HepG2 (cell line): ENCODE results near the gene CRLF1. TPM values are rescaled to one million over a fixed set of nuclear protein-coding genes. Genes with fewer than 3 reads are reported as not detected.

ENCODE experiments used
- ASH2L ChIP-seq: fragments of 300-600, 200-600 bp; sonication (generic); IDR thresholded peaks from 2 replicates; pipeline ENCODE4 v1.7.0; 2017; ENCODE audit warnings: low read depth, mild to moderate bottlenecking, moderate library complexity, mixed read lengths, low read length; ENCODE audit not compliant: insufficient read length
- GTF3A ChIP-seq: sonication (generic); formaldehyde crosslinking; conservative IDR thresholded peaks from 2 replicates; pipeline ENCODE4 v1.4.0; 2020; ENCODE audit warnings: mild to moderate bottlenecking, missing genetic modification reagents
- IKZF4 ChIP-seq: sonication (generic); formaldehyde crosslinking; IDR thresholded peaks from 2 replicates; pipeline ENCODE4 v1.5.1; 2020; ENCODE audit warnings: borderline replicate concordance, mild to moderate bottlenecking, low read depth, missing genetic modification reagents; ENCODE audit errors: not compliant biosample characterization
- ISL2 ChIP-seq: sonication (generic); formaldehyde crosslinking; IDR thresholded peaks from 2 replicates; pipeline ENCODE4 v1.5.0; 2020; ENCODE audit warnings: missing genetic modification reagents
- KLF6 ChIP-seq: IDR thresholded peaks from 2 replicates; pipeline ENCODE4 v1.8.0; 2016; ENCODE audit warnings: missing biosample characterization, missing genetic modification reagents
- MAFK ChIP-seq, 2 experiments: IDR thresholded peaks in 1 of 2; conservative IDR thresholded peaks in 1 of 2; 2 replicates each; pipeline ENCODE4 v1.6.1; 2011; ENCODE audit warnings: improper control_type of control experiment in 2 of 2, low read length in 2 of 2
- MED8 ChIP-seq: sonication (generic); formaldehyde crosslinking; IDR thresholded peaks from 2 replicates; pipeline ENCODE4 v1.8.1; 2023; ENCODE audit warnings: mild to moderate bottlenecking, missing genetic modification reagents; ENCODE audit not compliant: insufficient replicate concordance
- MIXL1 ChIP-seq: IDR thresholded peaks from 2 replicates; pipeline ENCODE4 v1.6.1; 2016
- PCBP2 ChIP-seq: fragments of 200-400 bp; formaldehyde crosslinking; optimal IDR thresholded peaks from 2 replicates; pipeline ENCODE3; 2018; ENCODE audit warnings: low read length, low read depth; ENCODE audit not compliant: poor library complexity, severe bottlenecking
- PHF5A ChIP-seq: IDR thresholded peaks from one replicate; pipeline ENCODE4 v1.6.1; 2018; ENCODE audit warnings: low read depth, missing genetic modification reagents; ENCODE audit not compliant: unreplicated experiment
- RBAK ChIP-seq: sonication (generic); formaldehyde crosslinking; IDR thresholded peaks from 2 replicates; pipeline ENCODE4 v1.5.1; 2020; ENCODE audit warnings: mild to moderate bottlenecking, missing genetic modification reagents
- RFXAP ChIP-seq: sonication (generic); formaldehyde crosslinking; IDR thresholded peaks from 2 replicates; pipeline ENCODE4 v1.4.0; 2020; ENCODE audit warnings: missing genetic modification reagents, borderline replicate concordance
- SIN3A ChIP-seq: IDR thresholded peaks from 2 replicates; pipeline ENCODE4 v1.6.1; 2011; ENCODE audit warnings: low read depth, mild to moderate bottlenecking, control low read depth, low read length, borderline replicate concordance
- SNRNP70 ChIP-seq: fragments of 200-400 bp; formaldehyde crosslinking; IDR thresholded peaks from 2 replicates; pipeline ENCODE4 v1.6.1; 2017; ENCODE audit warnings: mild to moderate bottlenecking, low read depth, low read length, moderate library complexity
- TCF12 ChIP-seq, 2 experiments: fragments of 450-650 bp in 1 of 2; sonication (generic) in 1 of 2; formaldehyde crosslinking in 1 of 2; IDR thresholded peaks; 2 replicates each; pipeline versions ENCODE4 v1.6.1 to v1.8.0; 2017 to 2022; ENCODE audit warnings: antibody characterized with exemption in 1 of 2, mild to moderate bottlenecking in 1 of 2, missing genetic modification reagents in 1 of 2, moderate library complexity in 1 of 2
- XRCC5 ChIP-seq: fragments of 200-400 bp; formaldehyde crosslinking; optimal IDR thresholded peaks from 2 replicates; pipeline ENCODE3; 2017; ENCODE audit warnings: mild to moderate bottlenecking, low read length
- ZFP36L1 ChIP-seq: sonication (generic); formaldehyde crosslinking; IDR thresholded peaks from 2 replicates; pipeline ENCODE4 v1.8.0; 2022; ENCODE audit warnings: mild to moderate bottlenecking, missing genetic modification reagents, moderate library complexity
- ZNF263 ChIP-seq: sonication (generic); formaldehyde crosslinking; IDR thresholded peaks from 2 replicates; pipeline ENCODE4 v1.4.0; 2020; ENCODE audit warnings: missing genetic modification reagents
- ZNF326 ChIP-seq: sonication (generic); formaldehyde crosslinking; IDR thresholded peaks from 2 replicates; pipeline ENCODE4 v1.4.0; 2020; ENCODE audit warnings: missing genetic modification reagents, borderline replicate concordance
- ZNF432 ChIP-seq: sonication (generic); formaldehyde crosslinking; IDR thresholded peaks from 2 replicates; pipeline ENCODE4 v1.5.0; 2020; ENCODE audit warnings: missing genetic modification reagents, mild to moderate bottlenecking, borderline replicate concordance
- ZNF644 ChIP-seq: IDR thresholded peaks from 2 replicates; pipeline ENCODE4 v1.6.1; 2016; ENCODE audit warnings: low read depth
- polyA plus RNA-seq, 8 experiments: library from polyadenylated mRNA; depleted of rRNA in 3 of 8; stranded (reverse) in 7 of 8; unstranded in 1 of 8; fragments of >200 nt; fragmentation: Illumina TruSeq in 4 of 8; extraction: Trizol in 4 of 8; gene quantifications; 2 replicates each; pipeline versions ENCODE4 v1.2.1 to v1.2.3, GENCODE V29; 2011 to 2016; ENCODE audit warnings: low read depth in 4 of 8, missing spikeins in 1 of 8, mixed read lengths in 1 of 8; ENCODE audit not compliant: insufficient read depth in 1 of 8
- total RNA-seq, 5 experiments: library from RNA; depleted of rRNA; stranded (reverse); fragments of >200 nt; fragmentation: Illumina TruSeq; extraction: Trizol; gene quantifications; 2 replicates each; pipeline ENCODE4 v1.2.3, GENCODE V29; 2016; ENCODE audit warnings: low read depth in 1 of 5
- TF ChIP-seq, protein P1 (sequence below): sonication (generic); formaldehyde crosslinking; IDR thresholded peaks from 2 replicates; pipeline ENCODE4 v1.4.0; 2020; ENCODE audit warnings: missing genetic modification reagents, mild to moderate bottlenecking, borderline replicate concordance
- TF ChIP-seq, protein P2 (sequence below): sonication (generic); formaldehyde crosslinking; conservative IDR thresholded peaks from 2 replicates; pipeline ENCODE4 v1.5.0; 2020; ENCODE audit warnings: missing genetic modification reagents
- TF ChIP-seq, protein P3 (sequence below): sonication (generic); formaldehyde crosslinking; IDR thresholded peaks from 2 replicates; pipeline ENCODE4 v1.4.0; 2020; ENCODE audit warnings: low read depth, mild to moderate bottlenecking, missing genetic modification reagents

The CRLF1 gene
- total and polyA plus RNA-seq, 2 of the 13 experiments (the other 11 are each of a cell fraction or from before 2014, with no cell fraction given): 217 to 296 TPM

DNA sequence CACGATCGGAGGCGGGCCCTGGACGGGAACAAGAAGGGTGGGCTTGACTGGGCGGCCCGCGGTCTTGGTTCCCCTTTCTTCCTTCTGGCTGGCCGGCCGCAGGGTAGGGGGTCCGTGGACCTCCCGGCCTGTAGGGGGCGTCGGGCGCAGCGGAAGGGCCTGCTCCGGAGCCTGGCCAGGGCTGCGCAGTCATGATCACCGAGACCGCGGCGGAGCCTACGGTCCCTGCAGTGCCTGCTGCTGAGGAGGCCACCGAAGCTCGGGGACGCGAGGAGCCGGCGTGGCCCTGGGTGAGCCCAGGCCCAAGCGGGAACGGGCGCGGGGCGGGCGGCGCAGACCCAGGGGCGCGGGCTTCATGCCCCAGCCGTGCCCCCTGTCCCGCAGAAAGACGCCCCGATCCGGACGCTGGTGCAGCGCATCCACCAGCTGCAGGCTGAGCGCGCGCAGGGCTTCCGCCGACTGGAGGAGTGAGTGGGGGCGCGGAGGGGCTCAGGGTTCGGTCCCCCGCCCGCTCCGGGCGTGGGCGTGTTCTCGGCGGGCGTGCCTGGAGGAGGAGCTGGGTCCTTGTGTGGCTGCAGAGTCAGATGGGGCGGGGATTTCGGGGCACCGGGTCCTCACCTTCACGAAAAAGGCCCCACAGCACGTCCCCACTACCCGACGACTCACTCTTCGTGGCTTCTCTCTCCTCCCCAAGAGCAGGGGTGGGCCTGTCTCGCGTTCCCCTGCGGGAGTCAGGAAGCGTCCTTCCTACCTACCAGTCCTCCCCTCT lies 17.8 kb downstream of the CRLF1 start, which contains the start of gene REX1BD (continued):
- TF ChIP-seq PCBP2: no peak
- TF ChIP-seq ZNF644 (CRISPR knock-in tag): no peak
- no peak for TF ChIP-seq GTF3A
- TF ChIP-seq MAFK (conservative IDR thresholded peaks at IDR 0.05 in 1 of 2, IDR thresholded peaks at IDR 0.05 in 1 of 2; ENCODE audit: low read length in 2 of 2): no peak
- TF ChIP-seq SIN3A: peak; percentile 78; the same call in 1 of the 2 replicates
- TF ChIP-seq XRCC5: peak; percentile 95
- TF ChIP-seq MED8 (CRISPR knock-in tag): peak; percentile 64
- 0 out of 2 replicates have a peak, but pooled peaks have one; percentile 87 for TF ChIP-seq ZFP36L1 (CRISPR knock-in tag)
- TF ChIP-seq, protein P1, sequence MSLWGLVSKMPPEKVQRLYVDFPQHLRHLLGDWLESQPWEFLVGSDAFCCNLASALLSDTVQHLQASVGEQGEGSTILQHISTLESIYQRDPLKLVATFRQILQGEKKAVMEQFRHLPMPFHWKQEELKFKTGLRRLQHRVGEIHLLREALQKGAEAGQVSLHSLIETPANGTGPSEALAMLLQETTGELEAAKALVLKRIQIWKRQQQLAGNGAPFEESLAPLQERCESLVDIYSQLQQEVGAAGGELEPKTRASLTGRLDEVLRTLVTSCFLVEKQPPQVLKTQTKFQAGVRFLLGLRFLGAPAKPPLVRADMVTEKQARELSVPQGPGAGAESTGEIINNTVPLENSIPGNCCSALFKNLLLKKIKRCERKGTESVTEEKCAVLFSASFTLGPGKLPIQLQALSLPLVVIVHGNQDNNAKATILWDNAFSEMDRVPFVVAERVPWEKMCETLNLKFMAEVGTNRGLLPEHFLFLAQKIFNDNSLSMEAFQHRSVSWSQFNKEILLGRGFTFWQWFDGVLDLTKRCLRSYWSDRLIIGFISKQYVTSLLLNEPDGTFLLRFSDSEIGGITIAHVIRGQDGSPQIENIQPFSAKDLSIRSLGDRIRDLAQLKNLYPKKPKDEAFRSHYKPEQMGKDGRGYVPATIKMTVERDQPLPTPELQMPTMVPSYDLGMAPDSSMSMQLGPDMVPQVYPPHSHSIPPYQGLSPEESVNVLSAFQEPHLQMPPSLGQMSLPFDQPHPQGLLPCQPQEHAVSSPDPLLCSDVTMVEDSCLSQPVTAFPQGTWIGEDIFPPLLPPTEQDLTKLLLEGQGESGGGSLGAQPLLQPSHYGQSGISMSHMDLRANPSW (CRISPR knock-in tag): peak; percentile 73; the same call in 1 of the 2 replicates
- TF ChIP-seq, protein P2, sequence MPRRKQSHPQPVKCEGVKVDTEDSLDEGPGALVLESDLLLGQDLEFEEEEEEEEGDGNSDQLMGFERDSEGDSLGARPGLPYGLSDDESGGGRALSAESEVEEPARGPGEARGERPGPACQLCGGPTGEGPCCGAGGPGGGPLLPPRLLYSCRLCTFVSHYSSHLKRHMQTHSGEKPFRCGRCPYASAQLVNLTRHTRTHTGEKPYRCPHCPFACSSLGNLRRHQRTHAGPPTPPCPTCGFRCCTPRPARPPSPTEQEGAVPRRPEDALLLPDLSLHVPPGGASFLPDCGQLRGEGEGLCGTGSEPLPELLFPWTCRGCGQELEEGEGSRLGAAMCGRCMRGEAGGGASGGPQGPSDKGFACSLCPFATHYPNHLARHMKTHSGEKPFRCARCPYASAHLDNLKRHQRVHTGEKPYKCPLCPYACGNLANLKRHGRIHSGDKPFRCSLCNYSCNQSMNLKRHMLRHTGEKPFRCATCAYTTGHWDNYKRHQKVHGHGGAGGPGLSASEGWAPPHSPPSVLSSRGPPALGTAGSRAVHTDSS (CRISPR knock-in tag): no peak
- peak; percentile 42 for TF ChIP-seq IKZF4
- peak; percentile 6; the same call in 1 of the 2 replicates for TF ChIP-seq RBAK (CRISPR knock-in tag)
- TF ChIP-seq ASH2L: no peak
- peak; percentile 53 for TF ChIP-seq MIXL1 (CRISPR knock-in tag)
- no peak for TF ChIP-seq ZNF326 (CRISPR knock-in tag)
- TF ChIP-seq ISL2 (CRISPR knock-in tag): peak; percentile 30
- no peak for TF ChIP-seq SNRNP70
- peak; percentile 77; the same call in 1 of the 2 replicates for TF ChIP-seq RFXAP (CRISPR knock-in tag)
- TF ChIP-seq, protein P3, sequence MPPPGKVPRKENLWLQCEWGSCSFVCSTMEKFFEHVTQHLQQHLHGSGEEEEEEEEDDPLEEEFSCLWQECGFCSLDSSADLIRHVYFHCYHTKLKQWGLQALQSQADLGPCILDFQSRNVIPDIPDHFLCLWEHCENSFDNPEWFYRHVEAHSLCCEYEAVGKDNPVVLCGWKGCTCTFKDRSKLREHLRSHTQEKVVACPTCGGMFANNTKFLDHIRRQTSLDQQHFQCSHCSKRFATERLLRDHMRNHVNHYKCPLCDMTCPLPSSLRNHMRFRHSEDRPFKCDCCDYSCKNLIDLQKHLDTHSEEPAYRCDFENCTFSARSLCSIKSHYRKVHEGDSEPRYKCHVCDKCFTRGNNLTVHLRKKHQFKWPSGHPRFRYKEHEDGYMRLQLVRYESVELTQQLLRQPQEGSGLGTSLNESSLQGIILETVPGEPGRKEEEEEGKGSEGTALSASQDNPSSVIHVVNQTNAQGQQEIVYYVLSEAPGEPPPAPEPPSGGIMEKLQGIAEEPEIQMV: peak; percentile 66
- peak; percentile 21; the same call in 1 of the 2 replicates for TF ChIP-seq KLF6
- TF ChIP-seq TCF12 (IDR thresholded peaks at IDR 0.05): no peak
- TF ChIP-seq TCF12 (CRISPR knock-in tag; IDR thresholded peaks at IDR 0.05): 0 out of 2 replicates have a peak, but pooled peaks have one; percentile 35
- no peak for TF ChIP-seq PHF5A (CRISPR knock-in tag)
- no peak; the same call in 1 of the 2 replicates for TF ChIP-seq ZNF263 (CRISPR knock-in tag)
- TF ChIP-seq ZNF432 (CRISPR knock-in tag): no peak
